ENCODE results near the gene TSSK2.
"Not testable (repeated sequence)": the region's sequence is repeated elsewhere in the genome, so short reads cannot be mapped to it uniquely, and the experiment has no call there.

TSSK2 gene

DNA sequence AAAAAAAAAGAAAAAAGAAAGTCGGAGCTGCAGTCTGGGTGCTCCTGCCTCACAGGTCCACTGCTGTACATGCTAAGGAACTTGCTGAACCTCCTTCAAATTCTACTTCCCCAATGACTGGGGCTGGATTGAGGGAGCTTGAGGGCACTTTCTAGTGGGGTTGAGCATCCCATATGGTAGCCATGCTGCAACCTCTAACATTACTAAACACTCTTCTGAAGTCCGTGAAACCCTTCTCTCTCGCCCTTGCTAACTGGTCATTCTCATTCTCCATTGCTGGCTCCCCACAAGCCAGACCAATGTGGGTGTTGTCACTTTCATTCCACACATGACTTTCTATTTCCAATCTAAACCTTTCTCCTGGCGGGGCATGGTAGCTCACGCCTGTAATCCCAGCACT lies 12.1 kb downstream of the TSSK2 start:
- no peak for DNase-seq (ENCODE audit: low read depth in 2 of 2)

DNA sequence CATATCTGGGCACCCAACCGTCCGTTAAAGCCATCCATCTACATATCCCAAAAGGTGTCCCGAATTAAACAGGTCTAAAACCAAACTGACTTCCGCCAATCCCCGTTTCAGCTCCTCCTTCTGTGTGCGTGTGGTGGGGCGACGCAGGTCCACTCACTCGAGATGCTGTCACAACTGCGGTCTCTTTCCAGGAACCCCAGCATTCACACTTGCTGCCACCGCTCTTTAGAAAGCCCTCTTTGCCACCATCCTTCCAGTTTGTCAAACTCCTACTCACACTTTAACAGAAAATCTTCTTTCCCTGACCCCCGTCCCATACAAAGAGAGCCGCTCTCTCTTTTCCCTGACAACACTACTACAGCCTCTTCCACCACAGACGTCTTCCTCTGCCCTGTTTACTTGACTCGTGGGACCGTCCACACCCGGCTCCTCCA lies 12.9 kb downstream of the TSSK2 start:
- no peak for DNase-seq (ENCODE audit: low read depth in 2 of 2)

DNA sequence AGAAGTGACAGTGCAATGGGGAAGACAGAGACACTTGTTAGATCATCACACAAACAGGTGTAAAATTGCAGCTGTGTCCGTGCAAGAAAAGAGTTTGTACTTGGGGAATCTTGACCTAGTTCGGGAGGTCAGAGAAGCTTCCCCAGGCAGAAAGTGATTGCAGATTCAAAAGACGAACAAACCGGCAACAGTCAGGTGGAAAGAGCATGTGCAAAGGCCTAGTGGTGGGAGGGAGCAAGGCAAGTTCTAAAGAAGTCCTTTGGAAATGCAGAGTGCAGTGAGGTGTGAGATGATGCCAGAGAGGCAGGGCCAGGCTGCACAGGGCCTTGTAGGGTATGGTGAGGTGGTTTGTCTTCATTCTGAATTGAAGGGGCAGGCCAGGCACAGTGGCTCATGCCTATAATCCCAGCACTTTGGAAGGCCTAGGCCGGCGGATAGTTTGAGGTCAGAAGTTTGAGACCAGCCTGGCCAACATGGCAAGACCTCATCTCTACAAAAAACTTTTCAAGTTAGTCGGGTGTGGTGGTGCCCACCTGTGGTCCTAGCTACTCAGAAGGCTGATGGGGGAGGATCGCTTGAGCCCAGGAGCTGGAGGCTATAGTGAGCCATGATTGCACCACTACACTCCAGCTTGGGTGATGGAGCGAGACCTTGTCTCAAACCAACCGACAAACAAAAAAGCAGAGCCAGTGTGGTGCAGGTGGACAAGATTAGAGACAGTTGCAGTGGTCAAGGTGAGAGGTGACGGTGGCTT lies 15.3 kb downstream of the TSSK2 start:
- no peak for DNase-seq (ENCODE audit: low read depth in 2 of 2)

DNA sequence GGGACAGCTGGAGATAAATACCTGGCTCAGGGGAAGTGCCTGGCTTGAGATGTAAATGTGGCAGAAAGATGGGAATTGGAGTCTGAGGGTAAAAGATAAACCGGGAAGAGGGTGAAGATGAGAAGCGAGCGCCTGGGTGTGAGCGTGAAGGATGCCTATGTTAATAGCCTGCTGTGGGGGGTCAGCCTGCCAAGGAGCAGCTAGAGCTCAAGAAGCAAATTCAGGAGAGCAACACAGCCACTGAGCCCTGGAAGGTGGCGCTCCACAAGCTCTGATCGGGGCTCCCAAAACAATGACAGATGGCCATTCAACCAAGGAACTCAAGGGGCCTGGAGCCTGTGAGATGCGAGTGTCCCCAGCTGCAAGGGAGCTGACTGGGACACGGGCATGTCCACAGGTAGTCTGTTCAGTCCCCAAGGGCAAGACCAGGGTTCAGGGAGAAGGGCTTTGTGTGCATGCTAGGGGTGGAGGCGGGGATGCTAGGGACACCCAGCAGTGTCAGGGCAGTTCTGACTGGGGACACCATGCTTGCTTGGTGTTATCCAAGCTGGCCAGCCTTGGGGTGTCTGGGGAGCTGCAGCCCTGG lies 16.2 kb downstream of the TSSK2 start:
- DNase-seq (ENCODE audit: low read depth in 2 of 2) = no peak

DNA sequence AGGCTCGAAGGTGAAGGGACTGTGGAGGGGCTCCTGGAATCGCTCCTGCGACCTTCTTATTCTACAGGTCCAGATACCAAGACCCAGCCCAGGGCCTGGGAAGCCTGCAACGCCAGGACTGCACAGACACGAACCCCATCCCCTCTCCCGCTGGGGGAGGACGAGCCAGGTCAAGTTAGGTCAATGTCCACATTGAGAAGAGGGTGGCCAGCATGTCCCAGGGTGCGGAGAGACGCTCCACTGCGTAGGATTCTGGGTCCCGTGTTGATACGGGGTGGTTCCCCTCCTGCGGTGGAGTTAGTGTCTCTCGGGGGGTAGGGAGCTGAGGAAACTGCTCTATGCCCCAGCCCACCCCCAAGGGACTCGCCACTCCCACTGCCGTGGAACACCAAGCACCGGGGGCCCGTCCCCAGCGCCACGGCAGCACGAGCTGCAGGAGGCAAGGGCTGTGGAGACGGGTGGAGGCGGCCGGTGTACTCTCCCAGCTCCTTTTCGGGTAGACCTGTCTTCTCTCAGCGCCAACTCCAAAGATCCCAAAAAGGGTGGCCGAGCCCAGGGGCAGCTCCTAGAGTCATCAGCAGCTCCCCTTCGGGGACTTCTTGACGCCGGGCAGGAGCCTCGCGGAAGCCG lies 17.4 kb downstream of the TSSK2 start:
- no peak for DNase-seq (ENCODE audit: low read depth in 2 of 2)

DNA sequence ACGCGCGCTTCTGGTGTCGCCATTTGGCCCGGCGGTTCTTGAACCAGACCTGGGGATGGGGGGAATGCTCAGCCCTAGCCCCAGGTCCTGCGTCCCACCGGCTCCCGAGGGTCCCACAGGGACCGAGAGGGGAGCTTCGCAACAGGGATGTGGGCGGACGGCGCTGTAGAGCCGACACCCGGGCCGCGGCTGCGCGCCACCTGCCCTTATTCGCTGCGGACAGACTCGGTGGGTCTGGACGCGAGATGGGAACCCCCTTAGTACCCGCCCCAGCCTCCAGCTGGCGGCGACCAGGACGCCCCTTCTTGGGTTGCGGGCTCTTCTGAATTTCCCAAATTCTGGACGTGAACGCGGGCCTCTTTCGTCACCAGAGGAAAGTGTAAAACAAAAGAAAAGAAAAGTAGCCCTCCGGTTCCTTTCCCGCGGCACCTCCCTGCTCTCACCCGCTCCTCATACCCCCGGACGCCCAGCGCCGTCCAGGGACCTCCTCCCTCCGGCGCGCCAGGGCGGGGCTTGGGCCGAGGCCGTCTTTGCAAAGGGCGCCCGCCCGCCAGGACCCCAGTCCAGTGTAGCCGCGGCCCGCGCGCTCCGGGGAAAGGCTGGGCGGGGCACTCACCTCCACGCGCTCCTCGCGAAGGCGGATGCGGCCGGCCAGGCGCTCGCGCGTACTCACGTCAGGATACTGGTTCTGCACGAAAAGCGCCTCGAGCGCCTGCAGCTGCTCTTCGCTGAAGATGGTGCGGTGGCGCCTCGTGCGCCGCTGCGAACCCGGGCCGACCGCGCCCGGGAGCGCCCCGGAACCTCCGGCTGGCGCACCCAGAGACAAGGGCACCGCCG lies 18.2 kb downstream of the TSSK2 start:
- DNase-seq (ENCODE audit: low read depth in 2 of 2) = no peak

DNA sequence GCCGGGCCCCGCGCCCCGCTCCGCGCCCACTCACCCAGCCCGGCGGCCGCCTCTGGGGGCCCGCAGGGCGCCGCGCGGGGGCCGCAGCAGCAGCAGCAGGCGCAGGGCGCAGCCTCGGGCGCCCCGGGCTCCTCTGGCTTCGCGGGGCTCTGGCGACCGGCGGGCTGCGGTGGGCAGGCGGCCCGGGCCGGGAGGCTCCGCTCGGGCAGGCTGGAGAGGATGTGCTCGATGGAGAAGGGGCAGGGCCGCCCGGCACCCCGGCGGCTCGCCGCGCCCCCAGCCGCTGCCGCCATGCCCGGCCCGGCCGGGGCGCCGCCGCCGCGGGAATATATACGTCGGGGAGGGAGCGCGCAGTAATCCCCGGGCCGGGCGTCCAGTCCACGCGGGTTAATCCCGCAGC lies 18.9 kb downstream of the TSSK2 start, which contains the start of gene GSC2:
GSC2 (minus strand) TSS at position 302 of the 400 bp plus-strand sequence; CDS start at position 293, 9 bp downstream.
- DNase-seq (ENCODE audit: low read depth in 2 of 2) = no peak

DNA sequence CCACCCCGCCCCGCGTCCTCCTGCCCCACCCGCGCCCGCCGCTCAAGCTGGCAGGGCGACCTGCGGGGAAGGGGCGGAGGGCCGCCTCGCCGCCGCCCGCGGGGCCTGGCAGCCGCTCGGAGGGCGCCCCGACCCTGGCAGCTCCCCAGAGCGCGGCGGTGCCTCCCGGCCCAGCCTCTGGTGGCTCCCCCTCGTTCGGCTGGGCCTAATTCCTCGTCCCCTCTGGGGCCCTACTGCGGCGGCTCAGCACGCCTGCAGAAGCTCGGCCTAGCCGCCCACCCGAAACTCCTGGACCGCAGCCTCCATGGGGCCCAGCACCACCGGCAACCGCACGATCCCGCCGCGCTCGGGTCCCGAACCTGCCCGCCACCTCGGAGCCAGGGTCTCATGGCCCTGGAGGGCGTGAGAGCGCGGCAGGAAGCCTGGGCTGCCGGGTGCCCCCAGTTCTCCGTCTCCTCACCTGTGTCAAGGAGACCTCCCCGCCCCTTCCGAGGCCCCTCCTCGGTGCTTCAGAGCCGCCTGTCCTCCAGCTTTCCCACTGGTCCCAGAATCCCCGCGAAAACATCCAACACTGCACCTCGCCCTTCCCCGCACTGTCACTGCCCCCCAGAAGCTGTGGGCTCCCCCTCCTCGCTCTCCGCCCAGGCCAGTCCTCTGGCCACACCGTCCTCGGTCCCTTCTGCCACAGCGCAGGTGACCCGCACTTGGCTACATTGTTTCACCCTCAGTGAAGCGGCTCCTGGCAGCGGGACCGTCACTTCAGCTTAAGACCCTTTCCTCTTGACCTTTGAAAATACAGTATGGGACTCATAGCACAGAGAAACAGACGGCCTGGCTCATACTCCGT lies 19.6 kb downstream of the TSSK2 start:
- DNase-seq (ENCODE audit: low read depth in 2 of 2) = no peak

DNA sequence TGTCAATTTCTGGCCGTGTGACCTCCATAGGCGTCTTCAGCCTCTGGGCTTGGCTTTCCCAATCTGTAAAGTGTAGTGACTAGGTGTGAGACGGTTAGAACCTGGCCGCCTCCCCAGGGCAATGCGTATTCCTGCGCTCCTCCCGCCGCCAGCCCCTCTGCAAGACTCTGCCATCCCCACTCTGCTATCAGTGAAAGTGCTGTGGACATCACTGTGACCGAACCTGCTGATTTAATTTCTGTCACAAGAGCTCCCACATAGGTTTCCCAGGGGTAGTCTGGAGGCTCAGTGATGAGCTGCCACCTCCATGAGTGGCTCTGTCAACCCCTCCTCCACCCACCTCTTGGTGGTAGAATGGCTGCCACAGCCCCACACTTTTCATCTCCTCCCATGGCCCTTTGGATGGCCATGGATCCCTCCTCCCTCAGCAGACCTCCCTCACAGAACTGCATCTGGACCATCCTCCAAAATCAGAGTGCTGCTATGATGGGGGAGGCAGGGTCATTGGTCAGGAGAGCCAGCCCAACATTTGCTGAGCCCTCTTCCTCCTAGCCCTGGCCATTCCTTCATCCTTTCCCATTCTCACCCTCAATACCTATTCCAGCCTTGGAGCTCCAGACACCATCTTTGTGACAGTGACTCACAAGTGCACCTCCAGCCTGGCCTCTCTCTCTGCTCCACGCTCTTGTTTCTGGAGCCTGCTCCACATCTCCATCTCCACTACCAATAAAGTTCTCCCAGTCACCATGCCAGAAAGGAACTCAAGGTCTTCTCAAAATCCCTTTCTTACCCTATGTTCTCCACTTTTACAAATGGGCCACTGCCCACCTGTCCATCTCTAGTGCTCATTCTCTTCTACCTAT lies 20.5 kb downstream of the TSSK2 start:
- DNase-seq (ENCODE audit: low read depth in 2 of 2) = no peak

DNA sequence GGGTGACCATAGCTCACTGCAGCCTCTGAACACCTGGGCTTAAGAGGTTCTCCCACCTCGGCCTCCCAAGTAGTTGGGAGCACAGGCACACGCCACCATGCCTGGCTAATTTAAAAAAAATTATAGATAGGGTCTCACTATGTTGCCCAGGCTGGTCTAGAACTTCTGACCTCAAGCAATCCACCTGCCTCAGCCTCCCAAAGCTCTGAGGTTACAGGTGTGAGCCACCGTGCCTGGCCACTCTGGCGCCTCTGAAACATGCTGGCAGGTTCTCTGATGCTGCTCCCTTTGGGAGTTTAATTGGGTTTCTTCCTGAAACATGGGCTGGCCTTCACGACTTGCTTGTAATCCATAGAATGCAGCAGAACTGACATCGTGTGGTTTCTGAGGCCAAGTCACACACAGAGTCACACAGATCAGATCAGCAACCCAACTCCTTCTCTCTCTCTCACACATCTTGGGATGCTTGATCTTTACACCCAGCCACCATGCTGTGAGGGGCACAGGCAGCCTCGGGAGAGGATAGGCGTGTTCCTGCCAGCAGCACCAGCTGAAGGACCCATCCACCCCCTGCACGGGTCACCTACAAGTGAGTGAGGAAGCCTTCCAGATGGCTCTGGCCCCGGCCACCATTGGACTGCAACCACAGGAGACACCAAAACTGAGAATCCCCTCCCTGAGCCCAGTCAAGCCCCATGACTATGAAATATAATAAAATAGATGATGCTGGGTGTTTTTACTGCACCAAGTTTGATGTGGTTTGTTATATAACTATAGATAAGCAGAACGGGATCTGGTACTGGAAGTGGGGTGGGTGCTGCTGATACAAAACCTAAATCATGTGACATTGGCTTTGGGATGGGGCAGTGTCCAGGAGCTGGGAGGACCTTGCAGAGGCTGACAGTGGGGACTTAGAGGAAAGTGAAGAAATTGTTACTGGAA lies 22.1 kb downstream of the TSSK2 start:
- DNase-seq (ENCODE audit: low read depth in 2 of 2) = no peak

DNA sequence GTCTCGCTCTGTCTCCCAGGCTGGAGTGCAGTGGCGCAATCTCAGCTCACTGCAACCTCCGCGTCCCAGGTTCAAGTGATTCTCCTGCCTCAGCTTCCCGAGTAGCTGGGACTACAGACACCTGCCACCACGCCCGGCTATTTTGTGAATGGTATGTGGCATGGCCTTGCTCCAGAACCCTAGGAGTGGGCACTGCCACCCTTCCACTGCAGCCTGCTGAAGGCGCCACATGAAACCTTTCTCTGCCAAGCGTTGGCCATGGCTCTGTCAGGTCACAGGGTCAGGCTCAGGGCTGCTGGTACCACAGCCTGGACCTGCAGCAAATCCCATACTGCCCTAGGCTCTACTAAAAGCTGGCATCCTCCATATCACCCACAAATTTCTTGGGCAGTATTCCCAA lies 25.0 kb downstream of the TSSK2 start:
- not testable (repeated sequence) for DNase-seq (ENCODE audit: low read depth in 2 of 2)

DNA sequence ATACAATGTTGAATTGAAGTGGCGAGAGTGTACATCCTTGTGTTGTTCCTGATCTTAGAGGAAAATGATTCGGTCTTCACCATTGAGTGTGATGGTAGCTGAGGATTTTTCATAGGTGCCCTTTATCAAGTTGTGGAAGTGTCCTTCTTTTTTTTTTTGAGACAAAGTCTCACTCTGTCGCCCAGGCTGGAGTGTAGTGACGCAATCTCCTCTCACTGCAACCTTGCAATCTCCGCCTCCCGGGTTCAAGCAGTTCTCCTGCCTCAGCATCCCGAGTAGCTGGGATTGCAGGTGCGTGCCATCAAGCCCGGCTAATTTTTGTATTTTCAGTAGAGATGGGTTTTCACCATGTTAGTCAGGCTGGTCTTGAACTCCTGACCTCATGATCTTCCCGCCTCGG lies 27.5 kb downstream of the TSSK2 start:
- DNase-seq (ENCODE audit: low read depth in 2 of 2) = not testable (repeated sequence)

DNA sequence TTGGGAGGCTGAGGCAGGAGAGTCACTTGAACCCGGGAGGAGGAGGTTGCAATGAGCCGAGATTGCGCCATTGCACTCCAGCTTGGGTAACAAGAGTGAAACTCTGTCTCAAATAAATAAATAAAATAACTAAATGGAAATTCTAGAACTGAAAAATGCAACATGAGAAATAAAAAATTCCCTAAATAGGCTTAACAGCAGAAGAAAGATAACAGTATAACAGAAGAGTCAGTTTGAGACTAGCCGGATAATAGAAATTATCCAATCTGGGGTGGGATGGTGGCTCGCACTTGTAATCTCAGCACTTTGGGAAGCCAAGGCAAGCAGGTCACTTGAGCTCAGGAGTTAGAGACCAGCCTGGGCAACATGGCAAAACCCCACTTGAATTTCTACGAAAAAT lies 33.3 kb downstream of the TSSK2 start:
- no peak for DNase-seq (ENCODE audit: low read depth in 2 of 2)

DNA sequence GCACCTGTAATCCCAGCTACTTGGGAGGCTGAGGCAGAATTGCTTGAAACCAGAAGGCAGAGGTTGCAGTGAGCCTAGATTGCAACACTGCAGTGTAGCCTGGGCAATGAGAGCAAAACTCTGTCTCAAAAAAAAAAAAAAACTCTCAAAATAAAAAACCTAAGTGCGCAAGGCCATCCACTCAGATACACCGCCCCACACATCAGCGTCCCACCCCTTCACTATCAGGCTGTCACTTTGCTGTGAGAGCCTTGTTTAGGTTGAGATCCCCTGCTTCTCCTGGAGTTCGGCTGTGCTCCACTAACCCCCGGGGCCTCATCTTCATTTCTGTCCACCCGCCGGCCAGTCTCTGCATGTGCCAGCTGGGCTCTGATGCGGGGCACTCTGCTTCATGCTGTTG lies 35.3 kb downstream of the TSSK2 start:
- DNase-seq (ENCODE audit: low read depth in 2 of 2) = no peak

DNA sequence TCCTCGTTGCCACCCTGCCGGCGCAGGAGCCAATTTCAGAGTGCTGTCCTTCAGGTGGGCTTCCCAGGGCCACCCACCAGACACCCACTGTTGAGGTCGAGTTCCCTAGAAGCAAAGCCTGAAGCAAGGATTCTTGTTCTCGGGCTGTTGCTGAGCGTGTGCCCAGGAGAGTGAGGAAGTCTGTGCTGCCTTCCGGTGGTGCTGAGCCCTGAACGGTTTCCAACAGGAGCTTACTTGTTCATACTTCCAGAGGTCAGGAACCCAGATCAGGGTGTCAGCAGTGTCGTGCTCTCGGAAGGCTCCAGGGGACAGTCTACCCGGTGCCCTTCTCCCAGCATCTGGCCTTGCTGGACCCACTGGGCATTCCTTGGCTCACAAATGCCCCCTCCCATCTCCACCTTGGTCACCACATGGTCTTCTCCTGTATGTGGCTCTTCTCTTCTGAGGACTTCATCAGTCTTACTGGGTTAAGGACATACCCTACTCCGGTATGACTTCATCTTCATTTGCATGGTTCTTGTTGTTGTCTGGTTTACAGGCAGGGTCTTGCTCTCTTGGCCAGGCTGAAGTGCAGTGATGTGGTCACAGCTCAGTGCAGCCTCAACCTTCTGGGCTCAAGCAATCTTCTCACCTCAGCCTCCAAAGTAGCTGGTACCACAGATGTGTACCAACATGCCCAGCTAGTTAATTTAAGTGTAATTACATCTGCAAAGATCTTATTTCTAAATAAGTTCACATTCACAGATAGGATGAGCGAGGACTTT lies 36.2 kb downstream of the TSSK2 start:
- no peak for DNase-seq (ENCODE audit: low read depth in 2 of 2)

DNA sequence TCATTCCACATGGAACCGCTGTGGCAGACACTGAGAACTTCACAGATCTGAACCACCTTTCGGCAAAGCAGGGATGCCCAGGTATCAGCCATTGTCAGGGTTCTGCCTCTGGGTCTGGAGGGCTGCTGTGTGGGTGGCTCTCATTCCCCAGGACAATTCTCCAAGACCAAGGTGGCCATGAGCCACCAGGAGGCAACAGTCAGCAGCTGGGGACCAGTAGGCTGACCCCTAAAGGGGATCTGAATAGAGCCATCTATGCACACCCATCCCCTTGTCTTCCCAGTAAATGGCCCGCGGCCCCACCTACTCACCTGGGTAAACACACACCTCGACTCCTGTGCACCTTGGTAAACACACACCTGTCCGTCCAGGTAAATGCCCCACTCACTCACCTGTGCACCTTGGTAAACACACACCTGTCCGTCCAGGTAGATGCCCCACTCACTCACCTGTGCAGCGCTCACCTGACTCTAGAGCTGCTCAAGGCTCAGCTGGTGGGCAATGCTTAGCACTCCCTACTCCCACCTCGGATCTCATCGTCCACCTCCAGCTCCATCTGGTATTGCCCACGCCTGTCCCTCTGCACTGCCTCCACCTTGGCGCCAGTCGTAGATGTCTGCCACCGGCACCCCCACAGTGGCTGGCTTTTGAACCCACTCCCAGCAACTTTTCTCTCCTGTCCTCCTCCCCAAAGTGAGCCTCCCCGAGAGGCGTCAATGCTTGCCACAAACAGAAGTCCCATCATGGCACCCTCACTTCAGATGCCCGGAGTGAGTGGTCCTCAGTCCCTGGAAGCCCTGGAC lies 37.2 kb downstream of the TSSK2 start:
- no peak for DNase-seq (ENCODE audit: low read depth in 2 of 2)
